ENCODE measurements around the gene GJA10.

The GJA10 gene

GRCh38 chr6:89917216-89917615 is 22.9 kb downstream of the GJA10 start:
- DNase-seq (ENCODE audit: low read depth in 2 of 2), result no peak

- no peak for DNase-seq (ENCODE audit: low read depth in 2 of 2)
Measured at GRCh38 chr6:89917801-89918366, 23.6 kb downstream of the GJA10 start.

- no peak for DNase-seq (ENCODE audit: low read depth in 2 of 2)
Measured at GRCh38 chr6:89921197-89921596, 26.9 kb downstream of the GJA10 start.

GRCh38 chr6:89921691-89922090 is 27.4 kb downstream of the GJA10 start:
- no peak for DNase-seq (ENCODE audit: low read depth in 2 of 2)

- DNase-seq (ENCODE audit: low read depth in 2 of 2), result no peak
Measured at GRCh38 chr6:89924231-89924630, 30.0 kb downstream of the GJA10 start.

- no peak for DNase-seq (ENCODE audit: low read depth in 2 of 2)
Measured at GRCh38 chr6:89925826-89926225, 31.6 kb downstream of the GJA10 start.

GRCh38 chr6:89927264-89927663 is 33.0 kb downstream of the GJA10 start:
- no peak for DNase-seq (ENCODE audit: low read depth in 2 of 2)

GRCh38 chr6:89927791-89928550 is 33.7 kb downstream of the GJA10 start:
- DNase-seq (ENCODE audit: low read depth in 2 of 2), result no peak

GRCh38 chr6:89928604-89929003 is 34.3 kb downstream of the GJA10 start:
- DNase-seq (ENCODE audit: low read depth in 2 of 2), result peak in 1 of 2 donors; percentile 15

GRCh38 chr6:89930789-89931188 is 36.5 kb downstream of the GJA10 start:
- no peak for DNase-seq (ENCODE audit: low read depth in 2 of 2)

GRCh38 chr6:89932245-89932802 is 38.1 kb downstream of the GJA10 start:
- no peak for DNase-seq (ENCODE audit: low read depth in 2 of 2)

- DNase-seq (ENCODE audit: low read depth in 2 of 2), result no peak
Measured at GRCh38 chr6:89934685-89935366, 40.6 kb downstream of the GJA10 start.

- DNase-seq (ENCODE audit: low read depth in 2 of 2), result no peak
Measured at GRCh38 chr6:89936177-89936576, 41.9 kb downstream of the GJA10 start.

- no peak for DNase-seq (ENCODE audit: low read depth in 2 of 2)
Measured at GRCh38 chr6:89938014-89938413, 43.7 kb downstream of the GJA10 start.

- DNase-seq (ENCODE audit: low read depth in 2 of 2), result no peak
Measured at GRCh38 chr6:89939144-89939543, 44.9 kb downstream of the GJA10 start.

- DNase-seq (ENCODE audit: low read depth in 2 of 2), result peak; percentile 27 to 60
Measured at GRCh38 chr6:89940225-89941027, 46.2 kb downstream of the GJA10 start.

GRCh38 chr6:89941031-89941762 is 46.9 kb downstream of the GJA10 start:
- no peak for DNase-seq (ENCODE audit: low read depth in 2 of 2)

- no peak for DNase-seq (ENCODE audit: low read depth in 2 of 2)
Measured at GRCh38 chr6:89941763-89942497, 47.7 kb downstream of the GJA10 start.

- DNase-seq (ENCODE audit: low read depth in 2 of 2), result no peak
Measured at GRCh38 chr6:89942601-89943000, 48.3 kb downstream of the GJA10 start.

GRCh38 chr6:89944181-89944755 is 50.0 kb downstream of the GJA10 start:
- no peak for DNase-seq (ENCODE audit: low read depth in 2 of 2)
